ENCODE results near the gene ARSA. TPM values are rescaled to one million over a fixed set of nuclear protein-coding genes. Genes with fewer than 3 reads are reported as not detected.
"Not testable (repeated sequence)": the region's sequence is repeated elsewhere in the genome, so short reads cannot be mapped to it uniquely, and the experiment has no call there.

The ARSA gene
- total and polyA plus RNA-seq, 2 experiments from 2014 or later = 8.1 to 8.2 TPM

- no peak for TF ChIP-seq ZNF462 (CRISPR knock-in tag; IDR thresholded peaks at IDR 0.05)
These were observed 25.3 kb upstream of the ARSA start (continued) for GRCh38 chr22:50653256-50653655.

- H3K27me3 Mint-ChIP-seq (ENCODE audit: insufficient read depth, low read depth, poor library complexity) = peaks cover 12% of the 10 kb centered on the region
- peak overlapping the region; percentile 43; the same call in 1 of the 2 replicates for H3K4me2 ChIP-seq
- not testable (repeated sequence) for H3K27ac ChIP-seq (ENCODE audit: low read depth); H2AFZ ChIP-seq; H3K9me2 ChIP-seq (ENCODE audit: insufficient read depth); ATAC-seq; H3K4me3 ChIP-seq; H3K79me2 ChIP-seq (replicated peaks; ENCODE audit: insufficient read depth); DNase-seq (ENCODE audit: low spot score); H3K4me3 Mint-ChIP-seq; H3F3A ChIP-seq (replicated peaks; ENCODE audit: low read depth); H3K27ac Mint-ChIP-seq; H4K20me1 ChIP-seq (replicated peaks; ENCODE audit: insufficient read depth); H3K36me3 ChIP-seq (ENCODE audit: insufficient read depth); H3K36me3 Mint-ChIP-seq (ENCODE audit: low read depth)
- peaks cover 32% of the 10 kb centered on the region for H3K27me3 ChIP-seq (ENCODE audit: insufficient read depth)
- peaks cover 21% of the 10 kb centered on the region for H3K4me1 Mint-ChIP-seq
- H3K9me3 Mint-ChIP-seq = peaks cover 18% of the 10 kb centered on the region
- peaks cover 14% of the 10 kb centered on the region for H3K4me1 ChIP-seq (ENCODE audit: insufficient read depth)
These were observed 15.8 kb upstream of the ARSA start for GRCh38 chr22:50643821-50644101.

GRCh38 chr22:50643021-50643820, 15.3 kb upstream of the ARSA start:
- H3K4me3 ChIP-seq; ATAC-seq; H3K36me3 Mint-ChIP-seq (ENCODE audit: low read depth); H3K27ac ChIP-seq (ENCODE audit: low read depth); H3K9me2 ChIP-seq (ENCODE audit: insufficient read depth); DNase-seq (ENCODE audit: low spot score); H3K4me3 Mint-ChIP-seq; H3K79me2 ChIP-seq (replicated peaks; ENCODE audit: insufficient read depth); H3K36me3 ChIP-seq (ENCODE audit: insufficient read depth); H4K20me1 ChIP-seq (replicated peaks; ENCODE audit: insufficient read depth); H3K27ac Mint-ChIP-seq; H3F3A ChIP-seq (replicated peaks; ENCODE audit: low read depth): not testable (repeated sequence)
- peaks cover 11% of the 10 kb centered on the region for H3K27me3 Mint-ChIP-seq (ENCODE audit: insufficient read depth, low read depth, poor library complexity)
- Histone ChIP-seq H2AFZ (peak overlapping the region; percentile 43; the same call in 1 of the 2 replicates), H3K27me3 (ENCODE audit: insufficient read depth) (peaks cover 32% of the 10 kb centered on the region), H3K4me1 (ENCODE audit: insufficient read depth) (peaks cover 14% of the 10 kb centered on the region), H3K4me2 (peak overlapping the region; percentile 43; the same call in 1 of the 2 replicates)
- H3K4me1 Mint-ChIP-seq = peaks cover 21% of the 10 kb centered on the region
- peaks cover 14% of the 10 kb centered on the region; the same call in 2 of the 3 replicates for H3K9me3 Mint-ChIP-seq

Data from GM23338 (cell line).